ENCODE results near the gene PLAU.
"Not testable (repeated sequence)": the region's sequence is repeated elsewhere in the genome, so short reads cannot be mapped to it uniquely, and the experiment has no call there.

The PLAU gene

DNA sequence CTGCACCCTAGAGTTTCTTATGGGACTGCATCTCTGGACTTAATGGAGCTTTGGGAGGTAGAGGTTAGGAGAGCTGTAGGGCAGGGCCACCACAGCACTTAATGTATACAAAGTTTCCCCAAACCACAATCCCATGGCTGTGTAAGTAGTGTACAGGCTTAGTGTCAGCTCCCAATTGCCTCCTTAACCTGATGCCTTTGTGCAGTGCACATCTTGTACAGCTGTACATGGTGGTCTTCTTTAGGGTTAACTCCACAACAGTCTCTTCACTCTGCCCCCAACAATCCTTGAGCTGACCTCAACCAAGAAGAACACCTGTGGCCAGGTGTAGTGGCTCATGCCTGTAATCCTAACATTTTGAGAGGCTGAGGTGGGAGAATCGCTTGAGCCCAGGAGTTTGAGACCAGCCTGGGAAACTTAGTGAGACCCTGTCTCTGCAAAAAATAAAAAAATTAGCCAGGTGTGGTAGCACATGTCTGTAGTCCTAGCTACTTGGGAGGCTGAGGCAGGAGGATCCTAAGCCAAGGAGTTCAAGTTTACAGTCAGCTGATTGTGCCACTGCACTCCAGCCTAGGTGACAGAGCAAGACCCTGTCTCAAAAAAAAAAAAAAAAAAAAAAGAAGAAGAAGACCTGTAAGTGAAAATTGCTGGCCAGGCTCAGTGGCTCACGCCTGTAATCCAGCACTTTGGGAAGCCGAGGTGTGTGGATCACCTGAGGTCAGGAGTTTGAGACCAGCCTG lies 6.8 kb downstream of the PLAU start:
- Histone ChIP-seq H3K4me3 (ENCODE audit: low read length in 2 of 2) (no peak overlapping the region), H3K36me3 (ENCODE audit: control insufficient read depth in 2 of 2, insufficient read depth in 2 of 2, low read length in 2 of 2) (no peaks in the 10 kb centered on the region), H3K27ac (ENCODE audit: low read depth in 2 of 2, low read length in 2 of 2) (peak overlapping the region in 1 of 2 donors; percentile 21), H3K27me3 (ENCODE audit: control insufficient read depth in 2 of 2, insufficient read depth in 2 of 2, low read length in 2 of 2) (peaks cover 0 to 3% of the 10 kb centered on the region in 2 donors), H3K4me1 (ENCODE audit: control insufficient read depth in 2 of 2, insufficient read depth in 2 of 2, low read length in 2 of 2) (peaks cover 12 to 19% of the 10 kb centered on the region in 2 donors), H3K9me3 (ENCODE audit: control insufficient read depth in 2 of 2, low read length in 2 of 2) (no peaks in the 10 kb centered on the region), H3K9ac (ENCODE audit: low read depth in 1 of 2, low read length in 2 of 2) (no peak overlapping the region)

DNA sequence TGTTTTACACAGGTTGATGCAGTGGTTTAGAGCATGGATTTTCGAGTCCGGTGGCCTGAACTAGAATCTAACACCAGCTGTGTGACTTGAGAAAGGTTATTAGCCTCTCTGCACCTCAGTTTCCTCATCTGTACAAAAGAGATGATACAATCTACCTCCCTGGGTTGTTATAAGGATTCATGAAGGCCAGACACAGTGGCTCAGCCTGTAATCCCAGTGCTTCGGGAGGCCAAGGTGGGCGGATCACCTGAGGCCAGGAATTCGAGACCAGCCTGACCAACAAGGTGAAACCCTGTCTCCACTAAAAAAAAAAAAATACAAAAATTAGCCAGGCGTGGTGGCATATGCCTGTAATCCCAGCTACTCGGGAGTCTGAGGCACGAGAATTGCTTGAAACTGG lies 8.5 kb downstream of the PLAU start:
- not testable (repeated sequence) for H3K9ac ChIP-seq (ENCODE audit: low read depth in 1 of 2, low read length in 2 of 2); H3K9me3 ChIP-seq (ENCODE audit: control insufficient read depth in 2 of 2, low read length in 2 of 2); H3K36me3 ChIP-seq (ENCODE audit: control insufficient read depth in 2 of 2, insufficient read depth in 2 of 2, low read length in 2 of 2); H3K27me3 ChIP-seq (ENCODE audit: control insufficient read depth in 2 of 2, insufficient read depth in 2 of 2, low read length in 2 of 2); H3K4me3 ChIP-seq (ENCODE audit: low read length in 2 of 2)
- Histone ChIP-seq H3K4me1 (ENCODE audit: control insufficient read depth in 2 of 2, insufficient read depth in 2 of 2, low read length in 2 of 2) (peaks cover 14 to 16% of the 10 kb centered on the region in 2 donors), H3K27ac (ENCODE audit: low read depth in 2 of 2, low read length in 2 of 2) (peak overlapping the region; percentile 30 to 52)

DNA sequence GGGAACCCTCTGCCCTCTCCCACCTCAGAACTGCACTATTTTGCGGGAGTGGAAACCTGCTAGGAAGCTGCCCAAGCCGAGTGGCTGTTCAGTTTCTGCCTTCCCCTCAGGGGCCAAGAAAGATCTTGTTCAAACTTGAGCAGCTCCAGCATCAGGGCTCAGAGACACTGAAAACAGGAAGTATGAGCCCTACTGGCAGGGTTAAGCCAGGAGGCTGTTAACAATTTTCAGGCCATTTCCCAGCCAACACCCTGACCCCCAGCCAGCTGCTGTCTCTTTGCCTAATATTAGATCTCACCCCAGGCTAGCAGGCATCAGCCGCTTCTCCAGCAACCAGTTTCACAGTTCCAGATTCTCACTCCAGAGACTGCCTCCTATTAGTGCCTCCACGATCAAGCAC lies 9.2 kb downstream of the PLAU start:
- no peak overlapping the region for H3K9ac ChIP-seq (ENCODE audit: low read depth in 1 of 2, low read length in 2 of 2)
- H3K27me3 ChIP-seq (ENCODE audit: control insufficient read depth in 2 of 2, insufficient read depth in 2 of 2, low read length in 2 of 2): no peaks in the 10 kb centered on the region
- no peak overlapping the region for H3K4me3 ChIP-seq (ENCODE audit: low read length in 2 of 2)
- H3K9me3 ChIP-seq (ENCODE audit: control insufficient read depth in 2 of 2, low read length in 2 of 2): no peaks in the 10 kb centered on the region
- H3K27ac ChIP-seq (ENCODE audit: low read depth in 2 of 2, low read length in 2 of 2): peak overlapping the region; percentile 30 to 52
- peaks cover 14 to 16% of the 10 kb centered on the region in 2 donors for H3K4me1 ChIP-seq (ENCODE audit: control insufficient read depth in 2 of 2, insufficient read depth in 2 of 2, low read length in 2 of 2)
- H3K36me3 ChIP-seq (ENCODE audit: control insufficient read depth in 2 of 2, insufficient read depth in 2 of 2, low read length in 2 of 2): no peaks in the 10 kb centered on the region

DNA sequence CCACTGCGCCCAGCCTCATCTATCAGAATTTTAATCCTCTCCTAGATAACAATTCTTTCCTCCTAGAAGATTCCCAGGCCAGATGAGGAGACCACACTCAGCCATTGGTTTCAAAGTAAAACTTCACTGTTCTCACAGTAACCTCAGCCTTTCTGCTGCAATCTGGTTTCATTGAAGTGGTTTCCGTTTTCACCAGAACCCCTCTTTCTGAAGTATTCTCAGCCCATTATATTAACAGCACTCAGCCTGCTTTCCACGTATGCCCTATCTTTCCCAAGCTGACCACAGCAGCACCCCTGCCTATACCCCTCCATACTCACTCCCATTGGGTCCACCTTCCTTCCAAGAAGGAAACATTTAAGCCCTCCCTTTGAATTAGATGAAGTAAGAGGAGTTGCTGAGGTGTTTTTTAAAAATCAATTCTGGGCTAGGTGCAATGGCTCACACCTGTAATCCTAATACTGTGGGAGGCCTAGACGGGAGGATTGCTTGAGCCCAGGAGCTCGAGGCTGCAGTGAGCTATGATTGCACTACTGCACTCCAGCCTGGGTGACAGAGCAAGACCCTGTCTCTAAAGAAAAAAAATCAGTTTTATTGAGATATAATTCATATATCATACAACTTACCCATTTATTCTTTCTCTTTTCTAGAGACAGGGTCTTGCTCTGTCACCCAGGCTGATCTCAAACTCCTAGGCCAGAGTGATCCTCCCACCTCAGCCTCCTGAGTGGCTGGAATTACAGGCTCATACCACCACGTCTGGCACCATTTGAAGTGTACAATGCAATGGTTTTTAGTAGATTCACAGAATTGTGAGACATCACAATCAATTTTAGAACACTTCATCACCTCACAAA lies 11.3 kb downstream of the PLAU start:
- Histone ChIP-seq H3K9ac (ENCODE audit: low read depth in 1 of 2, low read length in 2 of 2) (no peak overlapping the region), H3K4me3 (ENCODE audit: low read length in 2 of 2) (no peak overlapping the region), H3K27ac (ENCODE audit: low read depth in 2 of 2, low read length in 2 of 2) (no peak overlapping the region), H3K9me3 (ENCODE audit: control insufficient read depth in 2 of 2, low read length in 2 of 2) (no peaks in the 10 kb centered on the region), H3K36me3 (ENCODE audit: control insufficient read depth in 2 of 2, insufficient read depth in 2 of 2, low read length in 2 of 2) (no peaks in the 10 kb centered on the region), H3K4me1 (ENCODE audit: control insufficient read depth in 2 of 2, insufficient read depth in 2 of 2, low read length in 2 of 2) (peaks cover 4 to 5% of the 10 kb centered on the region in 2 donors), H3K27me3 (ENCODE audit: control insufficient read depth in 2 of 2, insufficient read depth in 2 of 2, low read length in 2 of 2) (no peaks in the 10 kb centered on the region)

DNA sequence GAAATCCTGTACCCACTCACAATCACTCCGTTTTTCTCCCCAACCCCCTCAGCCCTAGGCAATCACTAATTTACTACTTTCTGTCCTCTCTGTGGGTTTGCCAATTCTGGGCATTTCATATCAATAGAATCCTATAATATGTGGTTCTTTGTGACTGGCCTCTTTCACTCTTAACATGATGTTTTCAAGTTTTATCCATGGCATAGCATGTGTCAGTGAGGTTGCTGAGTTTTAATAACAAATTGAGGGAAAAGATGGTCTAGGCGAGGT lies 11.9 kb downstream of the PLAU start:
- H3K27ac ChIP-seq (ENCODE audit: low read depth in 2 of 2, low read length in 2 of 2): no peak overlapping the region
- no peaks in the 10 kb centered on the region for H3K9me3 ChIP-seq (ENCODE audit: control insufficient read depth in 2 of 2, low read length in 2 of 2)
- H3K27me3 ChIP-seq (ENCODE audit: control insufficient read depth in 2 of 2, insufficient read depth in 2 of 2, low read length in 2 of 2): no peaks in the 10 kb centered on the region
- H3K4me3 ChIP-seq (ENCODE audit: low read length in 2 of 2): no peak overlapping the region
- H3K4me1 ChIP-seq (ENCODE audit: control insufficient read depth in 2 of 2, insufficient read depth in 2 of 2, low read length in 2 of 2): peaks cover 2 to 5% of the 10 kb centered on the region in 2 donors
- no peak overlapping the region for H3K9ac ChIP-seq (ENCODE audit: low read depth in 1 of 2, low read length in 2 of 2)
- no peaks in the 10 kb centered on the region for H3K36me3 ChIP-seq (ENCODE audit: control insufficient read depth in 2 of 2, insufficient read depth in 2 of 2, low read length in 2 of 2)

DNA sequence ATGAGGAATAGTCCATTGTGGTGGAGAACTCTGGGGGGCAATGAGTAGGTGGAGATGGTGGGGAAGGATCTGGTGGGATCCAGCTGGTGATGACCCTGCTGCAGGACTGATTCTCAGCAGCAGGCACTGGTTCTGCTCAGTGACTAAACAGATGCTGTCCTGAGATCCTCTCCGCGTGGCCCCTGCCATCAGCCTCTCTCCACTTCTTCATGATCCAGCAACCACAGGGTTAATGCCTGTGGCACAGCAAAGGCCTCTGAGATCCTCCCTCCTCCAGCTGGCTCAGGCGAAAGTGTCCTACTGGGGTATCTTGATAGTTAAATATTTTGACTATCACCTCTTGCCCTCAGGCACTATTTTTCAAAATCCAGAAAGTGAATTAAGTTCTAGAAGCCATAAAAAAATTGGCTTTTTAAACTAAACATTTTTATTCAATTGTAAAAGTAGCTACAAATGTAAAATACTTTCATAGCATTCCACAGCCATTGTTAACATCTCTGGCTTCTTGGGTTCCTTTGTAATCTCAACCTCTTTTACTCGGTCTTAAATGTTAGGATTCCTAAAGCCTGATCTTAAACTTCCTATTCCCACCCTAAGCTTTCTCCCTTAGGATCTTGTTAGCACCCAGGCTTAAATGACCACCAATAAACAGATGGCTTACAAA lies 13.1 kb downstream of the PLAU start:
- Histone ChIP-seq H3K9me3 (ENCODE audit: control insufficient read depth in 2 of 2, low read length in 2 of 2) (no peaks in the 10 kb centered on the region), H3K4me3 (ENCODE audit: low read length in 2 of 2) (no peak overlapping the region), H3K4me1 (ENCODE audit: control insufficient read depth in 2 of 2, insufficient read depth in 2 of 2, low read length in 2 of 2) (peaks cover 2 to 5% of the 10 kb centered on the region in 2 donors)

DNA sequence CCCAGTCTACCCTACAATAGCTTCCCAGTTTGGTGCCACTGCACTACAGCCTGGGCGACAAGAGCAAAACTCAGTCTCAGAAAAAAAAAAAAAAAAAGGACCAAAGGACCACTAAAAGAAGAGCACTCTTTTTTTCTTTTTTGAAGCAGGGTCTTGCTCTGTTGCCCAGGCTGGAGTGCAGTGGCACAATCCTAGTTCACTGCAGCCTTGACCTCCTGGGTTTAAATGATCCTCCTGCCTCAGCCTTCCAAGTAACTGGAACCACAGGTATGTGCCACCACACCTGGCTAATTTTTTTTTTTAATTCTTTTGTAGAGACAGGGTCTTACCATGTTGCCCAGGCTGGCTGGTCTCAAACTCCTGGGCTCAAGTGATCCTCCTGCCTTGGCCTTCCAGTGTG lies 14.0 kb downstream of the PLAU start:
- Histone ChIP-seq H3K27me3 (ENCODE audit: control insufficient read depth in 2 of 2, insufficient read depth in 2 of 2, low read length in 2 of 2) (no peaks in the 10 kb centered on the region), H3K9me3 (ENCODE audit: control insufficient read depth in 2 of 2, low read length in 2 of 2) (no peaks in the 10 kb centered on the region), H3K4me3 (ENCODE audit: low read length in 2 of 2) (no peak overlapping the region), H3K27ac (ENCODE audit: low read depth in 2 of 2, low read length in 2 of 2) (no peak overlapping the region), H3K4me1 (ENCODE audit: control insufficient read depth in 2 of 2, insufficient read depth in 2 of 2, low read length in 2 of 2) (peaks cover 2 to 3% of the 10 kb centered on the region in 2 donors), H3K9ac (ENCODE audit: low read depth in 1 of 2, low read length in 2 of 2) (no peak overlapping the region), H3K36me3 (ENCODE audit: control insufficient read depth in 2 of 2, insufficient read depth in 2 of 2, low read length in 2 of 2) (no peaks in the 10 kb centered on the region)

More for the DNA sequence above, 13.1 kb downstream of the PLAU start:
- Histone ChIP-seq H3K27ac (ENCODE audit: low read depth in 2 of 2, low read length in 2 of 2) (no peak overlapping the region), H3K9ac (ENCODE audit: low read depth in 1 of 2, low read length in 2 of 2) (no peak overlapping the region), H3K27me3 (ENCODE audit: control insufficient read depth in 2 of 2, insufficient read depth in 2 of 2, low read length in 2 of 2) (no peaks in the 10 kb centered on the region), H3K36me3 (ENCODE audit: control insufficient read depth in 2 of 2, insufficient read depth in 2 of 2, low read length in 2 of 2) (no peaks in the 10 kb centered on the region)

DNA sequence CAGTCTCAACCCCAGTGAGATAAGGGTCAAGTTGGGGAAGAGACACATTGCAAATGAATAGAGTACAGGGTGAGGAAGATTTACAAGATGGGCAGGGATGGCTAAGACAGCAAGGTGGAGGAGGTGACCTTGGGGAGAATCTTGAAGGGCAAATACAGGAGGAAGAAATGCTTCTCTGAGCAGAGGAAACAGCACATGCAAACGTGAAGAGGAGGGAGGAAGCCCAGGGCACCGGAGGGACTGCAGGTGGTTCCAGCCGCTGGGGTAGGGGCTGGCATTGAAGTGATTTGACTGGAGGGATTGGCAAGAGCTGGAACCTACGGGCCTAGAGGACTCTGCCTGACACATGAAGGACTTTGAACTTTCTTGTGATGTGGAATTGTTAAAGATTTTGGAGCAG lies 14.6 kb downstream of the PLAU start:
- Histone ChIP-seq H3K9me3 (ENCODE audit: control insufficient read depth in 2 of 2, low read length in 2 of 2) (no peaks in the 10 kb centered on the region), H3K36me3 (ENCODE audit: control insufficient read depth in 2 of 2, insufficient read depth in 2 of 2, low read length in 2 of 2) (no peaks in the 10 kb centered on the region), H3K4me3 (ENCODE audit: low read length in 2 of 2) (no peak overlapping the region), H3K4me1 (ENCODE audit: control insufficient read depth in 2 of 2, insufficient read depth in 2 of 2, low read length in 2 of 2) (peaks cover 0 to 2% of the 10 kb centered on the region in 2 donors), H3K9ac (ENCODE audit: low read depth in 1 of 2, low read length in 2 of 2) (no peak overlapping the region), H3K27ac (ENCODE audit: low read depth in 2 of 2, low read length in 2 of 2) (no peak overlapping the region), H3K27me3 (ENCODE audit: control insufficient read depth in 2 of 2, insufficient read depth in 2 of 2, low read length in 2 of 2) (no peaks in the 10 kb centered on the region)

DNA sequence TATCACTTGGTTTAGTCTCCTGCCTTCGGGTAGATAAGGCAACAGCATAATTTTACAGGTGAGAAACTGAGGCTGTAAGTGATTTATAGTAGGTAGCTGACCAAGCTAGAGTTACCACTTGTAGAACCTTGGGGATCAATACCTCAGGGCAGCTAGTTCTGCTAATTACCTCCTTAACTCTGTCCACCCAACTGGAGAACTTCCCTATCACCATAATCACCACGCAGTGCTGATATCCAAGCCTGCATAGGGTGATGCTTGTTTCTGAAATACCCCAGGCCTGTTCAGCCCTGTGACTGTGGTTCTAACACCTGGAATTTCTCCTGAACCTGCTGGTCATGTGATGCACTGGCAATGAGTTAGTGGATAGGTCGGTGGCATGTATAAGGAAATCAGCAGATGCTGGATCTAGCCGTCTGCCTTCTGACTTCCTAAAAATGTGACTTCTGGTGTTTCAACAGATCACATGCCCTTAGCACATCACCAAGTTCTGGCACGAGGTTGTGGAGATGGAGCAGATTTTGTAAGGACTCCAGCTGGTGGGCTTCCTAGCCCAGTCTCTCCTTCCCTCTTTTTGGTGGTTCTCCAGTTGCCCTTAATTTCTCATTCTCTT lies 15.3 kb downstream of the PLAU start:
- H3K9me3 ChIP-seq (ENCODE audit: control insufficient read depth in 2 of 2, low read length in 2 of 2): no peaks in the 10 kb centered on the region
- no peaks in the 10 kb centered on the region for H3K36me3 ChIP-seq (ENCODE audit: control insufficient read depth in 2 of 2, insufficient read depth in 2 of 2, low read length in 2 of 2)
- no peak overlapping the region for H3K9ac ChIP-seq (ENCODE audit: low read depth in 1 of 2, low read length in 2 of 2)
- H3K4me1 ChIP-seq (ENCODE audit: control insufficient read depth in 2 of 2, insufficient read depth in 2 of 2, low read length in 2 of 2): peaks cover 0 to 2% of the 10 kb centered on the region in 2 donors
- H3K27ac ChIP-seq (ENCODE audit: low read depth in 2 of 2, low read length in 2 of 2): no peak overlapping the region
- no peak overlapping the region for H3K4me3 ChIP-seq (ENCODE audit: low read length in 2 of 2)
- H3K27me3 ChIP-seq (ENCODE audit: control insufficient read depth in 2 of 2, insufficient read depth in 2 of 2, low read length in 2 of 2): no peaks in the 10 kb centered on the region

Measured in mucosa of rectum (tissue), 2 donors.